ENCODE data around the gene ARPP21. TPM values are rescaled to one million over a fixed set of nuclear protein-coding genes. Genes with fewer than 3 reads are reported as not detected.

ARPP21 gene
- total and polyA plus RNA-seq, 2 experiments from 2014 or later: not detected

GRCh38 chr3:35723480-35724097, 84.3 kb downstream of the ARPP21 start:
- H4K20me1 ChIP-seq (ENCODE audit: insufficient read depth): no peaks in the 10 kb centered on the region
- in situ Hi-C loops (cut with MboI): no loop called here
- H3K4me1 ChIP-seq (ENCODE audit: insufficient read depth): no peaks in the 10 kb centered on the region
- no peaks in the 10 kb centered on the region for H3K27me3 ChIP-seq (replicated peaks; ENCODE audit: insufficient read depth)
- no peak for DNase-seq
- H3K9me2 ChIP-seq (ENCODE audit: insufficient read depth): no peaks in the 10 kb centered on the region
- no peaks in the 10 kb centered on the region for H3K79me2 ChIP-seq (ENCODE audit: insufficient read depth)
- H3F3A ChIP-seq (ENCODE audit: insufficient read depth): no peaks in the 10 kb centered on the region
- TF ChIP-seq EZH2 (IDR thresholded peaks at IDR 0.05; ENCODE audit: insufficient read depth, poor library complexity, severe bottlenecking) (no peak), EZH2phosphoT487 (IDR thresholded peaks at IDR 0.05; ENCODE audit: insufficient read depth, low read depth) (no peak)
- no peak overlapping the region for H3K27ac ChIP-seq
- no peak overlapping the region for H3K9ac ChIP-seq
- no peak overlapping the region for H2AFZ ChIP-seq
- H3K4me2 ChIP-seq (ENCODE audit: unreplicated experiment): no peak overlapping the region
- H3K4me3 ChIP-seq: no peak overlapping the region
- no peaks in the 10 kb centered on the region for H3K36me3 ChIP-seq (ENCODE audit: low read depth)
- H3K9me3 ChIP-seq (ENCODE audit: low read depth): no peaks in the 10 kb centered on the region

GRCh38 chr3:35724106-35724505, 84.8 kb downstream of the ARPP21 start:
- no peaks in the 10 kb centered on the region for H3K9me3 ChIP-seq (ENCODE audit: low read depth)
- H3K27ac ChIP-seq: no peak overlapping the region
- H3F3A ChIP-seq (ENCODE audit: insufficient read depth): no peaks in the 10 kb centered on the region
- no peak overlapping the region for H3K9ac ChIP-seq
- no peak overlapping the region for H3K4me2 ChIP-seq (ENCODE audit: unreplicated experiment)
- TF ChIP-seq EZH2 (IDR thresholded peaks at IDR 0.05; ENCODE audit: insufficient read depth, poor library complexity, severe bottlenecking) (no peak), EZH2phosphoT487 (IDR thresholded peaks at IDR 0.05; ENCODE audit: insufficient read depth, low read depth) (no peak)
- no peak for DNase-seq
- no peak overlapping the region for H2AFZ ChIP-seq
- no peaks in the 10 kb centered on the region for H3K27me3 ChIP-seq (replicated peaks; ENCODE audit: insufficient read depth)
- H3K36me3 ChIP-seq (ENCODE audit: low read depth): no peaks in the 10 kb centered on the region
- 1 to 2% methylated on average over 4 of the region's 4 CpGs for WGBS, 2 experiments (ENCODE audit: low coverage in 1 of 2, low lambda C conversion rate in 2 of 2, missing lambda C conversion rate in 2 of 2)
- H3K4me3 ChIP-seq: no peak overlapping the region
- no peaks in the 10 kb centered on the region for H3K4me1 ChIP-seq (ENCODE audit: insufficient read depth)
- H4K20me1 ChIP-seq (ENCODE audit: insufficient read depth): no peaks in the 10 kb centered on the region
- H3K79me2 ChIP-seq (ENCODE audit: insufficient read depth): no peaks in the 10 kb centered on the region
- H3K9me2 ChIP-seq (ENCODE audit: insufficient read depth): no peaks in the 10 kb centered on the region
- in situ Hi-C loops (cut with MboI): no loop called here

- TF ChIP-seq EZH2 (IDR thresholded peaks at IDR 0.05; ENCODE audit: insufficient read depth, poor library complexity, severe bottlenecking) (no peak), EZH2phosphoT487 (IDR thresholded peaks at IDR 0.05; ENCODE audit: insufficient read depth, low read depth) (no peak)
Observed at GRCh38 chr3:35727179-35727578, 87.9 kb downstream of the ARPP21 start.

GRCh38 chr3:35733341-35733740, 94.0 kb downstream of the ARPP21 start:
- H2AFZ ChIP-seq: no peak overlapping the region
- no peaks in the 10 kb centered on the region for H3K4me1 ChIP-seq (ENCODE audit: insufficient read depth)
- WGBS, 2 experiments (ENCODE audit: low coverage in 1 of 2, low lambda C conversion rate in 2 of 2, missing lambda C conversion rate in 2 of 2): 17 to 18% methylated on average over 9 of the region's 9 CpGs
- no peak overlapping the region for H3K27ac ChIP-seq
- H3K36me3 ChIP-seq (ENCODE audit: low read depth): no peaks in the 10 kb centered on the region
- no peak overlapping the region for H3K9ac ChIP-seq
- no peak overlapping the region for H3K4me2 ChIP-seq (ENCODE audit: unreplicated experiment)
- H3K9me2 ChIP-seq (ENCODE audit: insufficient read depth): no peaks in the 10 kb centered on the region
- H3K27me3 ChIP-seq (replicated peaks; ENCODE audit: insufficient read depth): no peaks in the 10 kb centered on the region
- DNase-seq: no peak
- no peak for TF ChIP-seq EZH2 (IDR thresholded peaks at IDR 0.05; ENCODE audit: insufficient read depth, poor library complexity, severe bottlenecking)
- TF ChIP-seq EZH2phosphoT487 (IDR thresholded peaks at IDR 0.05; ENCODE audit: insufficient read depth, low read depth): no peak
- H3K4me3 ChIP-seq: no peak overlapping the region
- no peaks in the 10 kb centered on the region for H3K9me3 ChIP-seq (ENCODE audit: low read depth)
- in situ Hi-C loops (cut with MboI): no loop called here
- no peaks in the 10 kb centered on the region for H4K20me1 ChIP-seq (ENCODE audit: insufficient read depth)
- no peaks in the 10 kb centered on the region for H3F3A ChIP-seq (ENCODE audit: insufficient read depth)
- H3K79me2 ChIP-seq (ENCODE audit: insufficient read depth): no peaks in the 10 kb centered on the region

More at GRCh38 chr3:35727179-35727578, 87.9 kb downstream of the ARPP21 start:
- no peaks in the 10 kb centered on the region for H3K27me3 ChIP-seq (replicated peaks; ENCODE audit: insufficient read depth)
- H3K4me1 ChIP-seq (ENCODE audit: insufficient read depth): no peaks in the 10 kb centered on the region
- no peaks in the 10 kb centered on the region for H3F3A ChIP-seq (ENCODE audit: insufficient read depth)
- no peak overlapping the region for H3K27ac ChIP-seq
- in situ Hi-C loops (cut with MboI): no loop called here
- H3K4me3 ChIP-seq: no peak overlapping the region
- no peaks in the 10 kb centered on the region for H3K79me2 ChIP-seq (ENCODE audit: insufficient read depth)
- no peaks in the 10 kb centered on the region for H4K20me1 ChIP-seq (ENCODE audit: insufficient read depth)
- H3K4me2 ChIP-seq (ENCODE audit: unreplicated experiment): no peak overlapping the region
- H2AFZ ChIP-seq: no peak overlapping the region
- no peaks in the 10 kb centered on the region for H3K36me3 ChIP-seq (ENCODE audit: low read depth)
- no peak for DNase-seq
- no peaks in the 10 kb centered on the region for H3K9me2 ChIP-seq (ENCODE audit: insufficient read depth)
- WGBS, 2 experiments (ENCODE audit: low coverage in 1 of 2, low lambda C conversion rate in 2 of 2, missing lambda C conversion rate in 2 of 2): 50 to 62% methylated on average over 3 of the region's 3 CpGs
- no peak overlapping the region for H3K9ac ChIP-seq
- H3K9me3 ChIP-seq (ENCODE audit: low read depth): no peaks in the 10 kb centered on the region

- Histone ChIP-seq H4K20me1 (ENCODE audit: insufficient read depth) (no peaks in the 10 kb centered on the region), H3K9ac (no peak overlapping the region), H3K27me3 (replicated peaks; ENCODE audit: insufficient read depth) (no peaks in the 10 kb centered on the region), H3K9me3 (ENCODE audit: low read depth) (no peaks in the 10 kb centered on the region), H3K27ac (no peak overlapping the region), H3K9me2 (ENCODE audit: insufficient read depth) (no peaks in the 10 kb centered on the region), H3K4me3 (no peak overlapping the region), H3K4me2 (ENCODE audit: unreplicated experiment) (no peak overlapping the region), H3K36me3 (ENCODE audit: low read depth) (no peaks in the 10 kb centered on the region), H3F3A (ENCODE audit: insufficient read depth) (no peaks in the 10 kb centered on the region), H2AFZ (no peak overlapping the region), H3K4me1 (ENCODE audit: insufficient read depth) (no peaks in the 10 kb centered on the region), H3K79me2 (ENCODE audit: insufficient read depth) (no peaks in the 10 kb centered on the region)
- 10 to 16% methylated on average over 2 of the region's 2 CpGs for WGBS, 2 experiments (ENCODE audit: low coverage in 1 of 2, low lambda C conversion rate in 2 of 2, missing lambda C conversion rate in 2 of 2)
- TF ChIP-seq EZH2 (IDR thresholded peaks at IDR 0.05; ENCODE audit: insufficient read depth, poor library complexity, severe bottlenecking): no peak
- no peak for TF ChIP-seq EZH2phosphoT487 (IDR thresholded peaks at IDR 0.05; ENCODE audit: insufficient read depth, low read depth)
- in situ Hi-C loops (cut with MboI): no loop called here
- no peak for DNase-seq
Observed at GRCh38 chr3:35733864-35734263, 94.5 kb downstream of the ARPP21 start.
